Stimulated activated naive CD8-positive, alpha-beta T cell treated with anti-CD3 and anti-CD28 coated beads, Interleukin-15, amount 100 ng/mL, for 72 hours (primary cell): ENCODE data around the gene VEZF1.

Experiments
- ATAC-seq: fragments of 150-1000 bp; cut with Tn5 transposase; 2 replicates; pipeline ENCODE4 v1.10.0; 2021; ENCODE audit warnings: mild to moderate bottlenecking, moderate library complexity
- DNase-seq, 2 donors: peaks; one replicate each; pipeline ENCODE4 v3.0.0; 2021 to 2022
- H3K27ac Mint-ChIP-seq, 2 donors: one replicate each; pipeline ENCODE4 v1.8.0; 2022; ENCODE audit warnings: mild to moderate bottlenecking in 2 of 2, mixed read lengths in 2 of 2, moderate library complexity in 2 of 2
- H3K27me3 Mint-ChIP-seq: one replicate; pipeline ENCODE4 v1.8.0; 2022; ENCODE audit warnings: mixed read lengths
- H3K4me1 Mint-ChIP-seq: one replicate; pipeline ENCODE4 v1.8.0; 2022; ENCODE audit warnings: mild to moderate bottlenecking, mixed read lengths
- H3K4me3 Mint-ChIP-seq, 2 donors: one replicate each; pipeline ENCODE4 v1.8.0; 2022; ENCODE audit warnings: mild to moderate bottlenecking in 2 of 2, mixed read lengths in 2 of 2, moderate library complexity in 1 of 2
- H3K9me3 Mint-ChIP-seq, 2 donors: one replicate each; pipeline ENCODE4 v1.8.0; 2022; ENCODE audit warnings: mixed read lengths in 2 of 2

The VEZF1 gene

GRCh38 chr17:57987581-57988300 is at the start of gene VEZF1:
Gene VEZF1 (minus strand): TSS chr17:57988254. CDS start chr17:57988111, 143 bp downstream.
- peaks cover 68% of the 10 kb centered on the region for H3K4me1 Mint-ChIP-seq

GRCh38 chr17:58032691-58033415 is 44.8 kb upstream of the VEZF1 start:
- H3K27ac Mint-ChIP-seq = no peak overlapping the region
- no peaks in the 10 kb centered on the region for H3K4me1 Mint-ChIP-seq
- H3K4me3 Mint-ChIP-seq = no peak overlapping the region
- no peak for ATAC-seq
- DNase-seq = no peak
- H3K9me3 Mint-ChIP-seq = no peaks in the 10 kb centered on the region
- peaks cover 12% of the 10 kb centered on the region for H3K27me3 Mint-ChIP-seq

More at GRCh38 chr17:57987581-57988300, at the start of gene VEZF1:
- Mint-ChIP-seq H3K27me3 (no peaks in the 10 kb centered on the region), H3K4me3 (peak within 1 kb of the TSS; percentile 92 to 95), H3K27ac (peak within 1 kb of the TSS; percentile 97 to 99), H3K9me3 (no peaks in the 10 kb centered on the region)
- DNase-seq = peak; percentile 81 to 82
- peak; percentile 76 for ATAC-seq

GRCh38 chr17:58028578-58028977 is 40.5 kb upstream of the VEZF1 start:
- Mint-ChIP-seq H3K4me3 (no peak overlapping the region), H3K27ac (no peak overlapping the region), H3K27me3 (peaks cover 45% of the 10 kb centered on the region), H3K4me1 (no peaks in the 10 kb centered on the region), H3K9me3 (no peaks in the 10 kb centered on the region)
- DNase-seq (no peak), ATAC-seq (no peak)

- Mint-ChIP-seq H3K27me3 (peaks cover 14% of the 10 kb centered on the region), H3K27ac (no peak overlapping the region), H3K4me3 (no peak overlapping the region), H3K9me3 (no peaks in the 10 kb centered on the region), H3K4me1 (no peaks in the 10 kb centered on the region)
- no peak for ATAC-seq
- no peak for DNase-seq
These were observed 32.3 kb upstream of the VEZF1 start for GRCh38 chr17:58020401-58020800.

GRCh38 chr17:58019521-58019920 is 31.5 kb upstream of the VEZF1 start:
- no peak for DNase-seq
- Mint-ChIP-seq H3K27me3 (peaks cover 5% of the 10 kb centered on the region), H3K4me3 (no peak overlapping the region), H3K9me3 (no peaks in the 10 kb centered on the region), H3K4me1 (no peaks in the 10 kb centered on the region), H3K27ac (no peak overlapping the region)
- no peak for ATAC-seq

- ATAC-seq = no peak
- Mint-ChIP-seq H3K27ac (no peak overlapping the region), H3K4me1 (no peaks in the 10 kb centered on the region), H3K27me3 (no peaks in the 10 kb centered on the region), H3K4me3 (no peak overlapping the region), H3K9me3 (no peaks in the 10 kb centered on the region)
- no peak for DNase-seq
These were observed 31.0 kb upstream of the VEZF1 start for GRCh38 chr17:58019039-58019438.

- ATAC-seq (no peak), DNase-seq (no peak)
- H3K4me3 Mint-ChIP-seq = no peak overlapping the region
- H3K9me3 Mint-ChIP-seq = no peaks in the 10 kb centered on the region
- H3K27me3 Mint-ChIP-seq = no peaks in the 10 kb centered on the region
- peaks cover 19% of the 10 kb centered on the region for H3K4me1 Mint-ChIP-seq
- H3K27ac Mint-ChIP-seq = no peak overlapping the region
These were observed 22.2 kb upstream of the VEZF1 start for GRCh38 chr17:58010067-58010799.

- H3K4me1 Mint-ChIP-seq = peaks cover 41% of the 10 kb centered on the region
- ATAC-seq (peak; percentile 54), DNase-seq (no peak)
- H3K4me3 Mint-ChIP-seq = peak overlapping the region; percentile 89 to 100
- H3K9me3 Mint-ChIP-seq = no peaks in the 10 kb centered on the region
- no peaks in the 10 kb centered on the region for H3K27me3 Mint-ChIP-seq
- H3K27ac Mint-ChIP-seq = peak overlapping the region; percentile 100
These were observed 20.0 kb upstream of the VEZF1 start for GRCh38 chr17:58007781-58008706.

GRCh38 chr17:58006924-58007780 is 19.1 kb upstream of the VEZF1 start, which contains the start of gene SRSF1:
Gene SRSF1 (minus strand): TSS chr17:58007246. CDS start chr17:58007137, 109 bp downstream.
- Mint-ChIP-seq H3K9me3 (no peaks in the 10 kb centered on the region), H3K4me3 (peak within 1 kb of the TSS; percentile 89 to 100), H3K27me3 (no peaks in the 10 kb centered on the region), H3K27ac (peak within 1 kb of the TSS; percentile 100), H3K4me1 (peaks cover 50% of the 10 kb centered on the region)
- peak; percentile 97 to 98 for DNase-seq
- ATAC-seq = peak; percentile 94

GRCh38 chr17:58006560-58006923 is 18.5 kb upstream of the VEZF1 start:
- H3K4me1 Mint-ChIP-seq = peaks cover 54% of the 10 kb centered on the region
- no peaks in the 10 kb centered on the region for H3K27me3 Mint-ChIP-seq
- peak overlapping the region; percentile 89 to 100 for H3K4me3 Mint-ChIP-seq
- DNase-seq (peak; percentile 39 to 61), ATAC-seq (peak; percentile 32)
- H3K9me3 Mint-ChIP-seq = no peaks in the 10 kb centered on the region
- peak overlapping the region; percentile 100 for H3K27ac Mint-ChIP-seq

- ATAC-seq (peak; percentile 14), DNase-seq (no peak)
- Mint-ChIP-seq H3K27ac (peak overlapping the region; percentile 100), H3K4me1 (peaks cover 59% of the 10 kb centered on the region), H3K9me3 (no peaks in the 10 kb centered on the region), H3K4me3 (peak overlapping the region; percentile 89 to 100), H3K27me3 (no peaks in the 10 kb centered on the region)
These were observed 17.9 kb upstream of the VEZF1 start for GRCh38 chr17:58005728-58006559.

GRCh38 chr17:58005031-58005727 is 17.1 kb upstream of the VEZF1 start:
- Mint-ChIP-seq H3K4me3 (peak overlapping the region; percentile 89 to 100), H3K27me3 (no peaks in the 10 kb centered on the region), H3K9me3 (no peaks in the 10 kb centered on the region), H3K4me1 (peaks cover 63% of the 10 kb centered on the region), H3K27ac (peak overlapping the region; percentile 86 to 100)
- no peak for DNase-seq
- ATAC-seq = no peak

GRCh38 chr17:58004060-58004459 is 16.0 kb upstream of the VEZF1 start:
- Mint-ChIP-seq H3K27me3 (no peaks in the 10 kb centered on the region), H3K4me1 (peaks cover 72% of the 10 kb centered on the region), H3K27ac (peak overlapping the region; percentile 57 to 63), H3K4me3 (peak overlapping the region; percentile 89 to 100), H3K9me3 (no peaks in the 10 kb centered on the region)
- ATAC-seq (no peak), DNase-seq (no peak)
